GM18868 (cell line): Measurements from ENCODE around the gene MUSK.
"Not testable (repeated sequence)": the region's sequence is repeated elsewhere in the genome, so short reads cannot be mapped to it uniquely, and the experiment has no call there.

Experiments used
- ATAC-seq: cut with Tn5 transposase; IDR thresholded peaks from one replicate; pipeline ENCODE4 v1.9.1; 2021; ENCODE audit warnings: mild to moderate bottlenecking, moderate library complexity; ENCODE audit not compliant: unreplicated experiment

The MUSK gene

GRCh38 chr9:110807956-110808598 is 139.5 kb downstream of the MUSK start:
- ATAC-seq, result peak; percentile 75

- ATAC-seq, result peak; percentile 93
Measured at GRCh38 chr9:110808599-110808980, 140.0 kb downstream of the MUSK start.

GRCh38 chr9:110809038-110809595 is 140.5 kb downstream of the MUSK start:
- peak; percentile 41 for ATAC-seq

- ATAC-seq, result no peak
Measured at GRCh38 chr9:110810262-110810976, 141.8 kb downstream of the MUSK start.

- no peak for ATAC-seq
Measured at GRCh38 chr9:110812886-110813285, 144.3 kb downstream of the MUSK start.

GRCh38 chr9:110814159-110814558 is 145.6 kb downstream of the MUSK start:
- no peak for ATAC-seq

GRCh38 chr9:110815361-110815760 is 146.8 kb downstream of the MUSK start:
- no peak for ATAC-seq

- ATAC-seq, result no peak
Measured at GRCh38 chr9:110820381-110820780, 151.8 kb downstream of the MUSK start.

- peak; percentile 95 for ATAC-seq
Measured at GRCh38 chr9:110821064-110821463, 152.5 kb downstream of the MUSK start.

GRCh38 chr9:110825129-110825528 is 156.5 kb downstream of the MUSK start:
- ATAC-seq, result not testable (repeated sequence)

- ATAC-seq, result no peak
Measured at GRCh38 chr9:110825950-110826349, 157.4 kb downstream of the MUSK start.

- not testable (repeated sequence) for ATAC-seq
Measured at GRCh38 chr9:110826400-110826799, 157.8 kb downstream of the MUSK start.

- ATAC-seq, result no peak
Measured at GRCh38 chr9:110828264-110828663, 159.7 kb downstream of the MUSK start.

- ATAC-seq, result no peak
Measured at GRCh38 chr9:110830495-110830894, 161.9 kb downstream of the MUSK start.

GRCh38 chr9:110832926-110833325 is 164.3 kb downstream of the MUSK start:
- no peak for ATAC-seq

- ATAC-seq, result no peak
Measured at GRCh38 chr9:110835404-110835803, 166.8 kb downstream of the MUSK start.

GRCh38 chr9:110835859-110836271 is 167.3 kb downstream of the MUSK start:
- no peak for ATAC-seq

- peak; percentile 69 for ATAC-seq
Measured at GRCh38 chr9:110837401-110838005, 168.9 kb downstream of the MUSK start.

- no peak for ATAC-seq
Measured at GRCh38 chr9:110842169-110842568, 173.6 kb downstream of the MUSK start.

- ATAC-seq, result no peak
Measured at GRCh38 chr9:110842986-110843385, 174.4 kb downstream of the MUSK start.

GRCh38 chr9:110844121-110844520 is 175.5 kb downstream of the MUSK start:
- ATAC-seq, result no peak

- ATAC-seq, result no peak
Measured at GRCh38 chr9:110846215-110846614, 177.6 kb downstream of the MUSK start.
